HEK293 (cell line): ENCODE data around the gene FHIT.

ENCODE experiments used
- KLF8 ChIP-seq: fragments of 450-650 bp; formaldehyde crosslinking; IDR thresholded peaks from 2 replicates; pipeline ENCODE4 v1.5.1; 2016; ENCODE audit warnings: missing biosample characterization, missing genetic modification characterization
- TF ChIP-seq, protein P1 (sequence below): fragments of 450-650 bp; formaldehyde crosslinking; IDR thresholded peaks from 2 replicates; pipeline ENCODE4 v1.5.1; 2016; ENCODE audit warnings: missing biosample characterization, missing genetic modification characterization
- TF ChIP-seq, protein P2 (sequence below): fragments of 450-650 bp; formaldehyde crosslinking; IDR thresholded peaks from 2 replicates; pipeline ENCODE4 v1.5.1; 2016; ENCODE audit warnings: missing biosample characterization, missing genetic modification characterization

DNA sequence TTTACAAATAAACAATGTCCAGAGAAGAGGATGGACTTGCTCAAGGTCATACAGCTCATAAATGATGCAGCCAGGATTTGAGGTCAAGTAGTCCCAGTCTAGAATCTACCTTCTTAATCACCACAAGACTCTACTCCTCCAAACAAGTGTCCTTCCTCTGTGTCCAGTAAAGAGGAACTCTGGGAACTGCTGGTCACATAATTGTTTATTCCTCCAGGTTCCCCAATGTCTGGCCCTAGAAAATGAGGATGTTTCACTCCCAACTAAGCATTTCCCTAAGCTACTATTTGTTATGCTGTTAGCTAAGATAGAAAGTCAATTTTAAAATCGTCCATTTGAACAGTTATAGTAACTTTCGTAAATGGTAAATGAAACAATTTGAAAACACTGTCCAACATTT lies 192.4 kb downstream of the FHIT start:
- TF ChIP-seq, protein P1, sequence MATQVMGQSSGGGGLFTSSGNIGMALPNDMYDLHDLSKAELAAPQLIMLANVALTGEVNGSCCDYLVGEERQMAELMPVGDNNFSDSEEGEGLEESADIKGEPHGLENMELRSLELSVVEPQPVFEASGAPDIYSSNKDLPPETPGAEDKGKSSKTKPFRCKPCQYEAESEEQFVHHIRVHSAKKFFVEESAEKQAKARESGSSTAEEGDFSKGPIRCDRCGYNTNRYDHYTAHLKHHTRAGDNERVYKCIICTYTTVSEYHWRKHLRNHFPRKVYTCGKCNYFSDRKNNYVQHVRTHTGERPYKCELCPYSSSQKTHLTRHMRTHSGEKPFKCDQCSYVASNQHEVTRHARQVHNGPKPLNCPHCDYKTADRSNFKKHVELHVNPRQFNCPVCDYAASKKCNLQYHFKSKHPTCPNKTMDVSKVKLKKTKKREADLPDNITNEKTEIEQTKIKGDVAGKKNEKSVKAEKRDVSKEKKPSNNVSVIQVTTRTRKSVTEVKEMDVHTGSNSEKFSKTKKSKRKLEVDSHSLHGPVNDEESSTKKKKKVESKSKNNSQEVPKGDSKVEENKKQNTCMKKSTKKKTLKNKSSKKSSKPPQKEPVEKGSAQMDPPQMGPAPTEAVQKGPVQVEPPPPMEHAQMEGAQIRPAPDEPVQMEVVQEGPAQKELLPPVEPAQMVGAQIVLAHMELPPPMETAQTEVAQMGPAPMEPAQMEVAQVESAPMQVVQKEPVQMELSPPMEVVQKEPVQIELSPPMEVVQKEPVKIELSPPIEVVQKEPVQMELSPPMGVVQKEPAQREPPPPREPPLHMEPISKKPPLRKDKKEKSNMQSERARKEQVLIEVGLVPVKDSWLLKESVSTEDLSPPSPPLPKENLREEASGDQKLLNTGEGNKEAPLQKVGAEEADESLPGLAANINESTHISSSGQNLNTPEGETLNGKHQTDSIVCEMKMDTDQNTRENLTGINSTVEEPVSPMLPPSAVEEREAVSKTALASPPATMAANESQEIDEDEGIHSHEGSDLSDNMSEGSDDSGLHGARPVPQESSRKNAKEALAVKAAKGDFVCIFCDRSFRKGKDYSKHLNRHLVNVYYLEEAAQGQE (tag by site-specific recombination), result no peak
- TF ChIP-seq, protein P2, sequence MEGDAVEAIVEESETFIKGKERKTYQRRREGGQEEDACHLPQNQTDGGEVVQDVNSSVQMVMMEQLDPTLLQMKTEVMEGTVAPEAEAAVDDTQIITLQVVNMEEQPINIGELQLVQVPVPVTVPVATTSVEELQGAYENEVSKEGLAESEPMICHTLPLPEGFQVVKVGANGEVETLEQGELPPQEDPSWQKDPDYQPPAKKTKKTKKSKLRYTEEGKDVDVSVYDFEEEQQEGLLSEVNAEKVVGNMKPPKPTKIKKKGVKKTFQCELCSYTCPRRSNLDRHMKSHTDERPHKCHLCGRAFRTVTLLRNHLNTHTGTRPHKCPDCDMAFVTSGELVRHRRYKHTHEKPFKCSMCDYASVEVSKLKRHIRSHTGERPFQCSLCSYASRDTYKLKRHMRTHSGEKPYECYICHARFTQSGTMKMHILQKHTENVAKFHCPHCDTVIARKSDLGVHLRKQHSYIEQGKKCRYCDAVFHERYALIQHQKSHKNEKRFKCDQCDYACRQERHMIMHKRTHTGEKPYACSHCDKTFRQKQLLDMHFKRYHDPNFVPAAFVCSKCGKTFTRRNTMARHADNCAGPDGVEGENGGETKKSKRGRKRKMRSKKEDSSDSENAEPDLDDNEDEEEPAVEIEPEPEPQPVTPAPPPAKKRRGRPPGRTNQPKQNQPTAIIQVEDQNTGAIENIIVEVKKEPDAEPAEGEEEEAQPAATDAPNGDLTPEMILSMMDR, result no peak
- no peak for TF ChIP-seq KLF8 (tag by site-specific recombination)
